ENCODE results near the gene CYTIP. TPM values are rescaled to one million over a fixed set of nuclear protein-coding genes. Genes with fewer than 3 reads are reported as not detected.

The CYTIP gene
- total RNA-seq, 1 experiment from 2014 or later, result 0.57 TPM

- in situ Hi-C loops (cut with HindIII; ENCODE audit: low pct_unique_long_range_greater_than_20kb, low sequenced_read_pairs), result no loop called here
- Histone ChIP-seq H3K27ac (ENCODE audit: low read length) (no peak overlapping the region), H3K4me1 (ENCODE audit: control insufficient read depth, insufficient read depth, low read length) (no peaks in the 10 kb centered on the region), H3K36me3 (ENCODE audit: control insufficient read depth, insufficient read depth, low read length) (no peaks in the 10 kb centered on the region; the same call in 1 of the 2 replicates), H3K4me3 (ENCODE audit: low read depth in 2 of 2, low read length in 2 of 2) (no peak overlapping the region), H3K9me3 (ENCODE audit: control insufficient read depth, insufficient read depth, low read depth, low read length) (no peaks in the 10 kb centered on the region), H3K27me3 (ENCODE audit: control insufficient read depth, insufficient read depth, low read length) (no peaks in the 10 kb centered on the region)
- ATAC-seq, result no peak
- CTCF ChIA-PET, result interaction anchor here (0.6 kb wide), 1 partner anchor 164 kb away, joined by 3 read pairs; no protein-coding TSS in a partner anchor
- no peak for TF ChIP-seq REST (IDR thresholded peaks at IDR 0.05; ENCODE audit: insufficient read depth in 1 of 2, low read depth in 2 of 2, low read length in 1 of 2)
- TF ChIP-seq TCF7L2 (IDR thresholded peaks at IDR 0.05; ENCODE audit: low read depth, low read length), result no peak
- no peak for TF ChIP-seq POLR2AphosphoS5 (IDR thresholded peaks at IDR 0.05; ENCODE audit: low read depth, low read length)
- no peak for TF ChIP-seq SIN3A (IDR thresholded peaks at IDR 0.05; ENCODE audit: borderline replicate concordance, insufficient read depth, low read depth, low read length)
- TF ChIP-seq CTCF (IDR thresholded peaks at IDR 0.05), result no peak
- DNase-seq (ENCODE audit: low read depth, low spot score), result no peak
- BruUV-seq (replicated peaks), result no TSS peak
- intact Hi-C loops (cut with micrococcal nuclease; ENCODE audit: unreplicated experiment), result no loop called here
- POLR2A ChIA-PET, result no interaction called here
Measured at GRCh38 chr2:157466764-157467163, 22.9 kb upstream of the CYTIP start.

- BruUV-seq (replicated peaks), result no TSS peak
Measured at GRCh38 chr2:157465554-157465953, 21.7 kb upstream of the CYTIP start.

More at GRCh38 chr2:157465554-157465953, 21.7 kb upstream of the CYTIP start:
- intact Hi-C loops (cut with micrococcal nuclease; ENCODE audit: unreplicated experiment), result no loop called here
- Histone ChIP-seq H3K36me3 (ENCODE audit: control insufficient read depth, insufficient read depth, low read length) (no peaks in the 10 kb centered on the region; the same call in 1 of the 2 replicates), H3K9me3 (ENCODE audit: control insufficient read depth, insufficient read depth, low read depth, low read length) (no peaks in the 10 kb centered on the region), H3K4me1 (ENCODE audit: control insufficient read depth, insufficient read depth, low read length) (no peaks in the 10 kb centered on the region), H3K4me3 (ENCODE audit: low read depth in 2 of 2, low read length in 2 of 2) (no peak overlapping the region), H3K27me3 (ENCODE audit: control insufficient read depth, insufficient read depth, low read length) (no peaks in the 10 kb centered on the region), H3K27ac (ENCODE audit: low read length) (no peak overlapping the region)
- TF ChIP-seq CTCF (IDR thresholded peaks at IDR 0.05) (no peak), POLR2AphosphoS5 (IDR thresholded peaks at IDR 0.05; ENCODE audit: low read depth, low read length) (no peak), REST (IDR thresholded peaks at IDR 0.05; ENCODE audit: insufficient read depth in 1 of 2, low read depth in 2 of 2, low read length in 1 of 2) (no peak), SIN3A (IDR thresholded peaks at IDR 0.05; ENCODE audit: borderline replicate concordance, insufficient read depth, low read depth, low read length) (no peak), TCF7L2 (IDR thresholded peaks at IDR 0.05; ENCODE audit: low read depth, low read length) (no peak)
- in situ Hi-C loops (cut with HindIII; ENCODE audit: low pct_unique_long_range_greater_than_20kb, low sequenced_read_pairs), result no loop called here
- DNase-seq (ENCODE audit: low read depth, low spot score), result no peak
- CTCF ChIA-PET, result no interaction called here
- no peak for ATAC-seq
- POLR2A ChIA-PET, result no interaction called here

All from Panc1 (cell line).